Measurements from ENCODE around the gene TRIM15.
"Not testable (repeated sequence)": the region's sequence is repeated elsewhere in the genome, so short reads cannot be mapped to it uniquely, and the experiment has no call there.

TRIM15 gene

GRCh38 chr6:30163090-30163917 lies at the start of gene TRIM15:
TRIM15 (plus strand) TSS chr6:30163546; CDS start chr6:30163685, 139 bp downstream.
- DNase-seq: no peak

DNA sequence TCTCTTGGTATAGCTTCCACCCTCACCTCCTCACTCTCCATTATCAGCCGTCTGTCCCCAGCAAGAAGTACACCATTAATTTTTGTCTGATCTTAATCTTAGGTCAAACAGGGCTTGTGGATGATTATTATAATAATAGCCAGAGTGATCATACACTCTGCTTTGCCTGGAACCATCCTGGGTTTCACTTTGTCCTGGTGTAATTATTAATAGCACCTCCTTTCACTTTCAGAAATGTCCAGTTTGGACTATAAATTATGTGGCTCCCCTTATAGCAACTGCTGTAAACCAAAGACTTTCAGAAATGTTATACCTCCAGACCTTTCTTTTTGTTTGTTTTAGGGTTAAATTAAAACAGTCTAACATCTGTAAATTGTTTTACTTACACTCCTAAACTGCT lies 49.5 kb upstream of the TRIM15 start:
- no peak for DNase-seq

DNA sequence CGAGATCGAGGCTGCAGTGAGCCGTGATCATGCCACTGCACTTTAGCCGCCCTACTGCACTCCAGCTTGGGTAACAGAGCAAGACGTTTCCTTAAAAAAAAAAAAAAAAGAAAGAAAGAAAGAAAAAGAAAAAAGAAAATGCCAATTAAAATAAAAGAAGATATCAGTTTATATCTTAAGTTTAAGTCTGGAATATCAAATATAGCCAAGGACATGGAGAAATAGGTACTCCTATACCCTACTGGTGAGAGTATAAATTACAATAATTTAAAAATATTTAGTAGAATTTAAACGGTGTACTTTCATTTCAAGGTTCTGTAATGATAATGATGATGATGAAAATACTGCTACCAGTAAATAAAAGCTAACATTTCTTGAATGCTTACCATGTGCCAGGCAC lies 46.6 kb upstream of the TRIM15 start:
- DNase-seq: no peak

DNA sequence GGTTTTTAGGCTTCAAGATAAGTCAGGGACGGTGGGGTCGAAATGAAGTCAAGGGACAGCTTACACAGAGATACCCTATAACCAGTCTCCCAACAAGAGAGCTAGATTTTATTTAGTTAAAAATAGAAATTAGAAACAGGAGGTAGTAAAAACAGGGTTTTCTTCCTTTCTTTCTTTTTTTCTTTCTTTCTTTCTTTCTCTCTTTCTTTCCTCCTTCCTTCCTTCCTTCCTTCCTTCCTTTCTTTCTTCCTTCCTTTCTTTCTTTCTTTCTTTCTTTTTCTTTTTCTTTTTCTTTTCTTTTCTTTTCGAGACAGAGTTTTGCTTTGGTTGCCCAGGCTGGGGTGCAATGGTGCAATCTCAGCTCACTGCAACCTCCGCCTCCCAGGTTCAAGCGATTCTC lies 44.7 kb upstream of the TRIM15 start:
- DNase-seq: not testable (repeated sequence)

DNA sequence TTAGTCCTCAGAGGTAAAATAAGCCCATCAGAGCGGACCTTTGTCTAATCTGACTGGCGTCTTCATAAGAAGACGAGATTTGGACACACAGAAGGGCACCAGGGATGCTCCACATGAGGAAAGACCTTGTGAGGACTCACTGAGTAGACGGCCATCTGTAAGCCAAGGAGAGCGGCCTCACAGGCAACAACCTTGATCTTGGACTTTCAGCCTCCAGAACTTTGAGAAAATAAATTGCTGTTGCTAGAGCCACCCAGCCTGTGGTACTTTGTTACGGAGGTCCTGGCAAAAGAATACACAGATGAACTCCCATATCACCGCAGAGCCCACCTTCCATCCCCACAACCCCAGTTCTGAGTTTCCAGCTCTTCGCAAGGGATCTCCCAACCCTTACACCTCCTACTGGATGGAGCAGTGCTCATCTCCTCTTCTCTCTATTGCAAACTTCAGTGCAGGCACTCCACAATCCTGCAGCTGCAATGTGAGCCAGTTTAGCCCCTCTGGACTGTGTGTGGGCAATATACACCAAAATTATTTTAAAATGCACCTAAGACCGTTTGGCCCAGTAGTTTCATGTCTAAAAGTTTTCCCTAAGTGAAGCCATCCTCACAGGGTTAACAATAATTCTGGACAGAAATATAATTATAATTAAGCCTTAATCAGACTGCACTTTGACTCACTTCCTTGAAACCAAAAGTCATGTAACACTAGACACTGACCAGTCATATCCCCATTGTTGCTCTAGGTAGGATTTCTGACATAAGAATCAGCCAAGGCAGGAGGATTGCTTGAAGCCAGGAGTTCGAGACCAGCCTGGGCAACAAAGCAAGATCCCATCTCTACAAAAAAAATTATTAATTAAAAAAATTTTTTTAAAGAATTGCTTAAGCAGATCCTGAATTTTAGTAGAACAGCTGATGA lies 41.6 kb upstream of the TRIM15 start:
- no peak for DNase-seq

DNA sequence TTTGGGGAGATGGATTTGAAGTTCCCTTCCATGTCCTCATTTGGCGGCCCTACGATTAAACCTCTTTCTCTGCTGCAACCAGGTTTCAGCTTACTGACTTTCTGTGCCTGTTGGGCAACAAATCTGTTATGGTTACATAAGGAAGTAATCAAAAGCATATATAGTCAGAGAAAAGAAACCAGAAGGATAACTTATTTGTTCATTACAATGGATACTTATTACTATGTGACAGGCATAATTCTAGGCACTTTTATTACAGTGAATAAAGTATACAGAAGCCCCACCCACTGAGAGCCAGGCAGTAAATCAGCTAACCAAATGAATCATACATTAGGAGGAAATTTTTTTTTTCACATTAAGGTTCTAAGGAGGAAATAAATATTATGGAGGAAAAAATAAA lies 40.8 kb upstream of the TRIM15 start:
- no peak for DNase-seq

GRCh38 chr6:30127238-30128093 lies 35.9 kb upstream of the TRIM15 start:
- DNase-seq: no peak

DNA sequence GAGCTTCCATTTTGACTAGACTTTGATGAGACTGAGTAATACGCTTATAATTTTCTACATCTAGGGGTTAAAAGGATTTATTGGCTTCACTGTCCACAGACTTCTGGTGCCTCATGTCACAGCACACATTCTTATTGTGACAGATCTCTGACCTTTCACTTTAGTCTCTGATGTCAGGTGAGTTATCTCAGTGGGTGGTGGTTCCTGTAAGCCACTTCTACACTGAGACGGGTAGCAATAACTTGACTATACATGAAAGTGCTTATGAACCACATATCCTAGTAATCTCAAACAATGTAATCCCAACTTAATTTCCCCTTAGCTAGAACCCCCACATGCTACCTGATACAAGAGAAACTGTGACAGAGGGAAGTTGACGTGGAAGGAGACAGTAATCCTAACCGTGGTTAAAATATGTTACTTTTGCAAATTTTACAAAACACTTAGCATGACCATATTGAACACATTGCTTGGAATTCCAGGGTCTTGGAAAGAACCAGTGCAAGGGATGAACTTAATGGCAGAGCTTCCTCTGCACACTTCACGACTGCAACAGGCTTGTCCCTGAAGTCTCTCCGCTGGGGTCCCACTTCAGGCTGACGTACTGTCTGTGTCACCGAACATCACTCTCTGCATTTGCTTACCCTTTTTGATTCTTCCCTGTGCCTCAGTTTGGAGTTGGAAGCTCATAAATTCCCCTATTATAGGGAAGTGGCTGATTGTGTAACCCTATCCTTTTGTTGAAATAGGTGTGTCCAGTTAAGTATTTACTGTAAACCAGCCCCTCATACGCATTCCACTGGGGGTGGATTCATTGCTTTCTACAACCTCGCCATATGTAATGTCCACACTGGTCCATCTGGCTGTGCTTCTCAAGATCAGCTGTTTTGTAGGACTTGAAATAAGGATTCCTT lies 33.8 kb upstream of the TRIM15 start:
- no peak for DNase-seq

GRCh38 chr6:30130179-30130679 lies 33.1 kb upstream of the TRIM15 start:
- no peak for DNase-seq

DNA sequence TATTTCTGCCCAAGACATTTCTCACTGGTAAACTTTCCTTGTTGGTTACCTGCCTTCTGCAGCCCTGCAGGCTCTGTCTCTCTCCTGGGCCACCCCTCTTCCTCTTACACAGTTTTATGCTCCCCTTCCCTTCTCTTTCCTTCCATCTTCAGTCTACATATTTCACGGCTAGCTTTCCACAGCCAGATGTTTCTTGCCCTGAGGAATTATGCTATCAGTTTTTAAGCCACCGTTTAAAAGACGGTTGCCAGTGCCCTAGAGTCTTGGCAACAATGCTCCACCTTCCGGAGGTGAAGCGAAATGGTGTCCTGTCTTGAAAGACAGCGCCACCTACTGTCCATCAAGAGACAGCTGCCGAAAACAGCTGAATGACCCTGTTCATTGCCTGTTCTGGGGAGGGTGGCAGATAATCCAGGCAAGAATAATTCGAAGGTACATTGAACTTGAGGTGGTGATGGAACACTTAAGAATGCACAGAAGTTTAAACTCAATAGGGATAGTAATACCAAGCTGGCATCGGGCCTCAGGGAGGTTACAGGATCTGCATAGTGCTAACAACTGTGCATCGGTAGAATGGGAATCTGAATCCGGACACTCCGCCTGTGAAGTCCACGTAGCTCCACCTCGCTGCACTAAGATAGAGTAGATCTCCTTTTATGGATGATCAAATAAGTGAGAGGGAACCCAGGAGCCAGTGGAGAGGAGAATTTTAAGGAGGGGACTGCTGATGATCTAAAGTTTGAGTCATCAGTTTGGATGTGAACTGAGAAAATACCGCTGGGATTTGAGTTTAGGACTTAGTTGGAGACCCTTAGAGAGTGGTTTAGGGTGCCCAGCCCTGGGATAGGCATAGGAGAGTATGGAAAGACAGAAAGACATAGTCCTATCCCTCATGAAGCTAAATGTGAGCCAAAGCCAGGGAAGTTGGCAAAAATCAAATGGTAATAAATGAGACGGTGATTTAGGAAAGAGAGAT lies 32.2 kb upstream of the TRIM15 start:
- DNase-seq: peak; percentile 32

GRCh38 chr6:30131947-30132497 lies 31.3 kb upstream of the TRIM15 start:
- DNase-seq: no peak

GRCh38 chr6:30135147-30135546 lies 28.2 kb upstream of the TRIM15 start:
- no peak for DNase-seq

DNA sequence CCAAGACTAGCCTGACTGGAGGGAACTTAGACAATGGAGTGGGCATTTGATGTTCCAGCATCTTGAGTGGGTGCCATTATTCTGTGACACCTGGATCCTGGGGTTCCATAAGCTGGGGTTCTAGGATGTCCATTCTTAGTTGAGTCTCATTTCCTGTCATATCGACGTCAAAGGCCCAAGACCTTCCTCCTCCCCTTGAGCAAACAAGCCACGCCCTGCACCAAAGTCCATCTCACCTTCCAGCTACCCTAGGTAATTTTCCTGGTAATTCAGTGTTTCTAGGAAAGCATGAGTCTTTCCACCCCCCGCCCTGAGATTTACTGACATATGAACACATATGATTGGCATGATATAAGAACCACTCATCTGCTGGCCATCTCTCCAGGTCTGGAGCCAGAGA lies 27.6 kb upstream of the TRIM15 start, which contains the start of gene TRIM40:
TRIM40 (plus strand) TSS at position 384 of the 400 bp plus-strand sequence. CDS start 897 bp downstream, outside the sequence.
- DNase-seq: no peak

- no peak for DNase-seq
These were observed 26.6 kb upstream of the TRIM15 start for GRCh38 chr6:30136570-30137286.

GRCh38 chr6:30140240-30140639 lies 23.1 kb upstream of the TRIM15 start:
- DNase-seq: not testable (repeated sequence)

GRCh38 chr6:30142665-30143064 lies 20.7 kb upstream of the TRIM15 start:
- no peak for DNase-seq

DNA sequence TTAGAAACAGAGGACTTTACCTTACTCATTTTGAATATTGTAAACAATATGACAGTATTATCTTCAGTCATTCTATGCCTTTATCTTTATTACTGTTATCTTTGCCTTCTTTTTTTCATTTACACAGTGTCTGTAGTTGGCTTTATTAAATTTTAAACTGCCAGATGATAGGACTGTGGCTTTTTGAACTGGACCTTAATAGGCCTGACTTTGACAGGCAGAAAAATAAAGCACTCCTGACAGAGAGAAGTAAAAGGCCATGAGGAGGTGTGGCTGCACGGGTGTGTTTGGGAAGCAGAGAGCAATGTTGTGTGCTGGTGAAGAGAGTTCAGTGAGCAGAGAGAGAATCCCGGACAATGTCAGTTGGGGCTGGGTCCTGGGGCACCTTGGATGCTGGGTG lies 19.6 kb upstream of the TRIM15 start:
- DNase-seq: no peak

GRCh38 chr6:30144811-30145210 lies 18.5 kb upstream of the TRIM15 start:
- no peak for DNase-seq

GRCh38 chr6:30145818-30146217 lies 17.5 kb upstream of the TRIM15 start:
- DNase-seq: no peak

Data from NCI-H1436 treated with DMSO at 0.1 percent for 48 hours (cell line).